ENCODE measurements around the gene FBXO34. TPM values are rescaled to one million over a fixed set of nuclear protein-coding genes. Genes with fewer than 3 reads are reported as not detected.
A peak's percentile ranks its signal among the peaks of the same experiment; 100 is the strongest.

The FBXO34 gene
- total RNA-seq, 2 donors from 2014 or later, result 16.0 to 21.6 TPM

DNA sequence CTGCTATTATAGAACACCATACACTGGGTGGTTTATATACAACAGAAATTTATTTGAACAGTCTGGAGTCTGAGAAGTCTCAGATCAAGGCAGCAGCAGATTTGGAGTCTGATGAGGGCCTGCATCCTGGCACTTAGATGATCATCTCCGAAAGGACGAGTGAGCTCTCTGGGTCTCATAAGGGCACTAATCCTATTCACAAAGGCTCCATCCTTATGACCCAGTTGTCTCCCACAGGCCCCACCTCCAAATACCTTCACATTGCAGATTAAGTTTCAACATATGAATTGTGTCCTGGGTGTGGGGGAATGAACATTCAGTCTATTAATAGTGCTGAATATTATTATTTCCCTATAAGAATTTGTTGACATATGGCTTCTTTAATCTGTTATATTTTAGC, 53.6 kb downstream of the FBXO34 start:
- TF ChIP-seq, protein P1, sequence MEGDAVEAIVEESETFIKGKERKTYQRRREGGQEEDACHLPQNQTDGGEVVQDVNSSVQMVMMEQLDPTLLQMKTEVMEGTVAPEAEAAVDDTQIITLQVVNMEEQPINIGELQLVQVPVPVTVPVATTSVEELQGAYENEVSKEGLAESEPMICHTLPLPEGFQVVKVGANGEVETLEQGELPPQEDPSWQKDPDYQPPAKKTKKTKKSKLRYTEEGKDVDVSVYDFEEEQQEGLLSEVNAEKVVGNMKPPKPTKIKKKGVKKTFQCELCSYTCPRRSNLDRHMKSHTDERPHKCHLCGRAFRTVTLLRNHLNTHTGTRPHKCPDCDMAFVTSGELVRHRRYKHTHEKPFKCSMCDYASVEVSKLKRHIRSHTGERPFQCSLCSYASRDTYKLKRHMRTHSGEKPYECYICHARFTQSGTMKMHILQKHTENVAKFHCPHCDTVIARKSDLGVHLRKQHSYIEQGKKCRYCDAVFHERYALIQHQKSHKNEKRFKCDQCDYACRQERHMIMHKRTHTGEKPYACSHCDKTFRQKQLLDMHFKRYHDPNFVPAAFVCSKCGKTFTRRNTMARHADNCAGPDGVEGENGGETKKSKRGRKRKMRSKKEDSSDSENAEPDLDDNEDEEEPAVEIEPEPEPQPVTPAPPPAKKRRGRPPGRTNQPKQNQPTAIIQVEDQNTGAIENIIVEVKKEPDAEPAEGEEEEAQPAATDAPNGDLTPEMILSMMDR (IDR thresholded peaks at IDR 0.05), result no peak
- DNase-seq (ENCODE audit: low spot score) (no peak), ATAC-seq (ENCODE audit: insufficient number of reproducible peaks, low FRiP score, low read depth) (no peak)
- H3K4me3 ChIP-seq, result no peak overlapping the region
- peaks cover 4 to 10% of the 10 kb centered on the region in 2 donors for H3K4me1 ChIP-seq (ENCODE audit: control insufficient read depth in 1 of 2, low read depth in 2 of 2)
- H3K9me3 ChIP-seq, result no peaks in the 10 kb centered on the region
- no peak overlapping the region for H3K27ac ChIP-seq
- H3K36me3 ChIP-seq, result no peaks in the 10 kb centered on the region
- H3K27me3 ChIP-seq (replicated peaks; ENCODE audit: insufficient read depth), result no peaks in the 10 kb centered on the region

DNA sequence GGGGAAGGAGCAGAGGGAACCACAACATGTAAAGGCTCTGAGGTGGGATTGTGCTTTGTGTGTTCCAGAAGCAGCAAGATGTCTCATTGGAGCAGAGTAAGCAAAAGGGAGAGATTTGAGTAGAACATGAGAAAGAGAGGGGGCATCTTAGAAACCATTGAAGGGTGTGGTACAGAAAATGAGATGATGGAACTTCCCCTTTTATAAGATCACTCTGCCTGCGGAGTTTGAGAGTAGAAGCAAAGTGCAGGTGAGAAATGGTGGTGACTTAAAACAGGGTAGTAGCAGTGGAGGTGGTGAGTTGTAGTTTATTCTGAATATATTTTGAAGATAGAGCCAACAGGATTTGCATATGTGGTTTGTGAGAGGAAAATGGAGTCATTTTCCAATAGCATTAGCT, 56.0 kb downstream of the FBXO34 start:
- no peaks in the 10 kb centered on the region for H3K36me3 ChIP-seq
- no peaks in the 10 kb centered on the region for H3K27me3 ChIP-seq (replicated peaks; ENCODE audit: insufficient read depth)
- H3K4me3 ChIP-seq, result no peak overlapping the region
- H3K4me1 ChIP-seq (ENCODE audit: control insufficient read depth in 1 of 2, low read depth in 2 of 2), result peaks cover 11 to 18% of the 10 kb centered on the region in 2 donors
- no peak overlapping the region for H3K27ac ChIP-seq
- no peaks in the 10 kb centered on the region for H3K9me3 ChIP-seq
- DNase-seq (ENCODE audit: low spot score) (no peak), ATAC-seq (ENCODE audit: insufficient number of reproducible peaks, low FRiP score, low read depth) (no peak)
- TF ChIP-seq, protein P1 (IDR thresholded peaks at IDR 0.05), result no peak

DNA sequence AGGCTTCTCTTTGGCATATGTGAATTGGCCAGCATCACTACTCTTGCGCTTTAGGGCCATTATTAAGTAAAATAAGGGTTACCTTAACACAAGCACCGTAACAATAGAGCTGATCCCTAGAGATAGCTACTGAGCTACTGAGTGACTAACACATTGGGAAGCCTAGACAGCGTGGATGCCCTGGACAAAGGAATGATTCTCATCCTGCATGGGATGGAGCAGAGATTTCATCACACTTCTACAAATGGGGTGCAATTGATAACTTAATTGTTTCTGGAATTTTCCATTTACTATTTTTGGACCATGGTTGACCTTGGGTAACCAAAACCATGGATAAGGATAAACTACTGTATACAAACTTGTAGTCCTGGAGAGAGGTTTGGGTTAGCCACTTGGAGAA, 57.1 kb downstream of the FBXO34 start:
- no peak for ATAC-seq (ENCODE audit: insufficient number of reproducible peaks, low FRiP score, low read depth)

DNA sequence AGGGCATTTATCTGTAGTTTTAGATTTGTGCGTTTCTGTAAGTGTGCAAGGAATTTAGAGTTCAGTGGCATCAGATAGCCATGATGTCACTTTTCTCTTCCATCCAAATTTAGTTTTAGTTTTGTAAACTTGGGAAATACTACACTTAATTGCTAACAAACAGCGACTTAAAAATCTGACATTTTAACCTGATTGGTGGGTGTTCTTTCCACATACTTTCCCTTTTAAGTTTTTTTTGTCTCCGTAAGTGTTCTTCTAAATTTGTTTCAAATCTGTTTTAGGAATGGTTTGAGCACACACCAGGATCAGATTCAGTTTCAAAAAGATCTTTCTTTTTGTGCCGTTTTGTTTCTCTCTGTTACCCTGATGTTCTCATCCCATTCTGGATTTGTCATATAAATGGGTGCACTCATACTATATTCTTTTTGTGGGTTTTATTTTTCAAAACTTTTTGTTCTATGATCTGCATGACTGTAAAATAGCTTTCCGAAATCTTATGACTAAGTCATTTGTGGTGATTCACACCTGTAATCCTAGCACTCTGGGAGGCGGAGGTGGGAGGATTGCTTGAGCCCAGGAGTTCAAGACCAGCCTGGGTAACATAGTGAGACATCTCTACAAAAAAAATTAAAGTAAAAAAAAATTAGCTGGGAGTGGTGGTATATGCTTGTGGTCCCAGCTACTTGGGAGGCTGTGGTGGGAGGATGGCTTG, 58.9 kb downstream of the FBXO34 start:
- ATAC-seq (ENCODE audit: insufficient number of reproducible peaks, low FRiP score, low read depth) (no peak), DNase-seq (ENCODE audit: low spot score) (no peak)
- Histone ChIP-seq H3K27me3 (replicated peaks; ENCODE audit: insufficient read depth) (no peaks in the 10 kb centered on the region), H3K4me3 (peak overlapping the region; percentile 38), H3K36me3 (no peaks in the 10 kb centered on the region), H3K9me3 (no peaks in the 10 kb centered on the region), H3K4me1 (ENCODE audit: control insufficient read depth in 1 of 2, low read depth in 2 of 2) (peaks cover 22 to 38% of the 10 kb centered on the region in 2 donors), H3K27ac (peak overlapping the region in 1 of 2 donors; percentile 16)
- TF ChIP-seq, protein P1 (IDR thresholded peaks at IDR 0.05), result no peak

More for the DNA sequence above, 57.1 kb downstream of the FBXO34 start:
- no peak for DNase-seq (ENCODE audit: low spot score)
- Histone ChIP-seq H3K9me3 (no peaks in the 10 kb centered on the region), H3K4me1 (ENCODE audit: control insufficient read depth in 1 of 2, low read depth in 2 of 2) (peaks cover 16 to 25% of the 10 kb centered on the region in 2 donors), H3K27ac (no peak overlapping the region), H3K27me3 (replicated peaks; ENCODE audit: insufficient read depth) (no peaks in the 10 kb centered on the region), H3K4me3 (no peak overlapping the region), H3K36me3 (no peaks in the 10 kb centered on the region)
- TF ChIP-seq, protein P1 (IDR thresholded peaks at IDR 0.05), result no peak

DNA sequence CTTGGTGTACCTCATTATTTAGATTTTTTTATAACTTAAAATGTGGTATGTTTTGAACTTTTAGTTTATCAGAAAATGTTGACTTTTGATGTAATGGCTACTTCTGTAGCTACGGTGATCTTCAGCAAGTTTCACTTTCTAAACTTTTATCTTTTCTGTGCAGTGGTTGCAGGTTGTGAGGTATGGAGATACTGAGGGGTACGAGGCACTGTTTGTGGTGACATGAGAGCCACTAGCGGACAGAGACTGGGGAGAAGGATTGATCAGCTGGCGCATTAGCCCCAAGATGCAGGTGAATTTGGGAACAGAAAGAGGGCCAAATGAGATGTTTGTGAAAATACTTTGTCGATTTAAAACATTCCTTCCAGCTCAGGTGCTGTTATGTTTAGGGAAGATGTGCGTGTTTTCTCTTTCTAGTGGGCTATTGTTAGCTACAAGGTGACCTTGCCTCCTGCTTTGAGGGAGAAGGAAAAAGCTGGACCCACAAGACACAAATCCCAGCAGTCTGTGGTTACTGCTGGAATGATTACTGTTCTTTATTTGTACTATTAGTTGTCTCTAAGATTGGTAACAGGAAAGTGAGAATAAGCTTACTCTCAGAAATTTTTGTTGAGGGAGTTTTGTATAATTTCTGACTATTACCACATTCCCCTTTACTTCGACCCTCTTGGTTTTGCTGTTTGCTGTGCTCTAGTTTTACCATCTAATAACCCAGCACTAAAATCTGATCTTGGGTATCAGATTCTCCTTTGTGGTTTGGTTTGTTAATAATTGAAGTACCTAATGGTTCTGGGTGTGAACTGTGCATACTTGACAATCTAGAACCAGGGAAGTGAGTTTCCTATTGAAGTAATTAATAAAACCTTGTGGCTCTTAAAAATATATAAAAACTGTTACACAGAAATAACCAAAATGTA, 61.7 kb downstream of the FBXO34 start:
- Histone ChIP-seq H3K36me3 (no peaks in the 10 kb centered on the region), H3K27me3 (replicated peaks; ENCODE audit: insufficient read depth) (no peaks in the 10 kb centered on the region), H3K27ac (no peak overlapping the region), H3K9me3 (no peaks in the 10 kb centered on the region), H3K4me1 (ENCODE audit: control insufficient read depth in 1 of 2, low read depth in 2 of 2) (peaks cover 22 to 44% of the 10 kb centered on the region in 2 donors), H3K4me3 (no peak overlapping the region)
- ATAC-seq (ENCODE audit: insufficient number of reproducible peaks, low FRiP score, low read depth) (no peak), DNase-seq (ENCODE audit: low spot score) (no peak)
- TF ChIP-seq, protein P1 (IDR thresholded peaks at IDR 0.05), result no peak
